Measurements from ENCODE around the gene SLC25A51.

- TF ChIP-seq CTCF (IDR thresholded peaks at IDR 0.05) (no peak), POLR2A (IDR thresholded peaks at IDR 0.05) (no peak)
These were observed 10.9 kb upstream of the SLC25A51 start for GRCh38 chr9:37914701-37915358.

All from prostate gland (tissue), 2 donors.